HG02870 (cell line): ENCODE results near the gene PHF14.

Experiments used
- ATAC-seq: cut with Tn5 transposase; IDR thresholded peaks from one replicate; pipeline ENCODE4 v1.9.1; 2021; ENCODE audit warnings: mild to moderate bottlenecking, moderate library complexity; ENCODE audit not compliant: unreplicated experiment

PHF14 gene

DNA sequence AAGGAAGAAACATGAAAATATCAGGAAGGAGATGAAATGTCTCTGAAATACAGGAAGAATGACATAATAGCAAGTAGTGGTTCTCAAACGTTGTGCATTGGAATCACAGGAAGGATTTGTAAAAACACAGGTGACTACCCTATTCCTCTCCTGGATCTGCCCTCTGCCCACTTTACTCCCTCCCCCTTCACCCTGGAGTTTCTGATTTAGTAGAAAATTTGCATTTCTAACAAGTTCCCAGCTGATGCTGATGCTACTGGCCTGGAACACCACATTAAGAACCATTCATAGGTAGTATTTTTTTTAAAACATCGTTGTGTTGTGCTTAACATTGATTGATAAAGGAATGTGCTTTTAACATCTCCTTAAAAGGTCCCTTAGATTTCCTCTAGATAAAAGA, 130.9 kb downstream of the PHF14 start:
- ATAC-seq = no peak

DNA sequence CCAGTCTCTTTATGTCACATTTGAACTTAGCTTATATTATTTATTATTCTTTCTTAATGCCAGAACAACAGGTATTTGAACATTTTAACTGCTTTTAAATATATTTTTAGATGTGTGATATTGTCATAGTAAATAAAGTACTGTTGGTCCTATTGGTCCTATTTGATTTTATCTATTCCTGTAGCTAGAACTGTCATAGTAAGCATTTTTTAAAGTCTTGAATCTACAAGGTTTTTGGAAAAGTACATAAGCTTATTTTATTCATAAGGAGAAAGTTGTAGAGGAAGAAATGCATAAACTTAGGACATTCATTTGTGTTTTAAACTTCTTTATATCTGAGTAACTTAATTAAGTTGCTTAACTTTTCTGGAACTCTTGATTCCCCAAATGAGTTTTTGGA, 136.0 kb downstream of the PHF14 start:
- no peak for ATAC-seq

DNA sequence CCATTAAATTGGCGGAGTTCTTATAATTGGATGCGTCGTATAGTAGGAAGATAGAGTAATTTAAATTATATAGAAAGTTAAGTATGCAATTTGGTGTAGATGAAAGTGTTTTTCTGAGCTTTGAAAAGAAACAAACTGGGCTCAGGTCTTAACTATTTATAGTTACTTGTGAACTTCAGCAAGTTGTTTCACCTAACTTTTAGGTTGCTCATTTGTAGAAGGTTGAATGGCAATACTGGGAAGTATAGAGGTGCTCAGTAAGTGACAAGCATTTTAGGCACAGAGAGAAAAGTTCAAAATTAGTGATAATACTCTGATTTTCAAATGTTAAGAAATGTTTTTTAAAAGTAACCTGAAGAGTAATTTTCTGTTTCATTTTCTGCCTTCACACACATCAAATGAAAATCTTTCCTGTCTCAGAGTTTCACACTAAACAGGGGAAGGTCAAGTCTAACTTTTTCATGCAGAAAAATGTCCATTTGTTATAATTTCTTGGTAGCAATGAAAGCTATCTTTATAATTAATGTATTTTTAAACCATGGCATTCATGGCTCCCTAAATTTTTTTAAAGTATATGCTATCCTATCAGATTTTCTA, 146.5 kb downstream of the PHF14 start:
- peak; percentile 57 for ATAC-seq

DNA sequence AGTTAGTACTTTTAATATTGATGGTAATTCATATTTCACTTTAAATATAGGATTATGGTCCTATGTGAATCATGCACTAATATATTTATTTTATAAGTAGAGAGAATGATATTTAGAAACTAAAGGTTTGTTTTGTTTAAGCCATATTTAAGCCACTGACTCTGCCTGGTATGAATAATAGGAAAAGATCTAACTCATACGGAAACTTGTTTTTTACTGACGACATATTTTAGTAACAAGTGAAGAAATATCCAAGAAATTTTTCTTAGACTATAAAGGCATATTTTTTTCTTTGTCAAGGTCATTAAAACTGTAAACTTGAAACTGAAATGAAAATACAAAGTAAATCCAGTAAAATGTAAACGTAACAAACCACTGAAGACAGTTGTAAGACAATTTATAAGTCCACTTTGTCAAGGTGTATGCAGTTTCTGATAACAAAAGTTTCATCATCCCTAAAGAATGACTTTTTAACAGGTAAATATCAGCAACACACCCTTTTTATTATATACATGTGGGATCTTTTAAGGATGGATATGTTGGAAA, 147.1 kb downstream of the PHF14 start:
- peak; percentile 39 for ATAC-seq

GRCh38 chr7:11124856-11125559, 151.3 kb downstream of the PHF14 start:
- ATAC-seq = no peak

DNA sequence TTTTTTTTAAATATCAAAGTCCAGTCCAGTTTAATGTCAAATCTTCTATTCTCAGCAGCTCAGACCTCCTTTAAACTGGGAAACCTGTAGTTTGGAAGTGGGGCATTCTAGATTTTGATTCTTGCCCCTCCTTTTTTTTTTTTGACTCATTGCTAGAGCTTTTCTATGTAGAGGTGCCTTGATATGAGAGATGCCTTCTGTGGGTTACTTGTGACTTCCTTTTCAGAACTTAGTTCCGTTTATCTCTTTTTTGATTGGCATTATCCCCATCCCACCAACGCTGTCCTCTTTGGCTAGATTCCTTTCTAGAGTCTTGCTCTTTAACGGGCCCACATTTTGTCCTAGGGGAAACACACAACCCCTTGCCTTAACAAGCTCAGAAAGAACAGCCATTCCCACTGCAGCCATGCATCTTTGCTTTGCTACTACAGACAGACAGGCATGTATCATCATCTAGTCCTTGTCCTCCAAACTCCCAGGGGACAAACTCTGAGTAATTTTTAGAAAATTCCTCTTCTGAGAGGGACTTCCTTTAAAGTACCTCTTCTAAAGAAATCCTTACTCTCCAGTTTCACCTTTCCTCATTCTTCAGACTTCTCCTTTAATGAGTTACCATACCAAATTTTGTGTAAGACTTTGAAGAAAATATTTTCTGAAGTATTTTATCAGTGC, 153.6 kb downstream of the PHF14 start:
- ATAC-seq = no peak

DNA sequence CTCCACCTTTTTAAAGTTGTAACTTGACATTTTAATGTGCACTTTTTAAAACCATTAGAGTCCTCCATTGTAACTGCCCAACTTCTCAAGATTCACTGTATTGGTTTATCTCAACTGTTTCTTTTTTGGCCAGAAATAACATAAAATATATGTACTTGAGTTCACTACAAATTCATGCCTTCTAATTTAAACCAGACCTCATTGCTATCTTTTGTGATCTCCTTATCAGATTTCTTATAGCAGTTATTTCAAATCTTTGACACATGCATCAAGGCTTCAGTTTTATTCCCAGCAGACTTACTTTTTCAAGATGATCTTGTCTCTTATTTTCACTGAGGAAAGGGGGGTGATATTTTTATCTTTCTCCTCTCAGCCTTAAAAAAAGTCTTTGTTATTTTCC, 154.3 kb downstream of the PHF14 start:
- no peak for ATAC-seq

GRCh38 chr7:11128498-11128897, 154.8 kb downstream of the PHF14 start:
- no peak for ATAC-seq

- ATAC-seq = no peak
Measured at GRCh38 chr7:11130012-11130411, 156.3 kb downstream of the PHF14 start.

DNA sequence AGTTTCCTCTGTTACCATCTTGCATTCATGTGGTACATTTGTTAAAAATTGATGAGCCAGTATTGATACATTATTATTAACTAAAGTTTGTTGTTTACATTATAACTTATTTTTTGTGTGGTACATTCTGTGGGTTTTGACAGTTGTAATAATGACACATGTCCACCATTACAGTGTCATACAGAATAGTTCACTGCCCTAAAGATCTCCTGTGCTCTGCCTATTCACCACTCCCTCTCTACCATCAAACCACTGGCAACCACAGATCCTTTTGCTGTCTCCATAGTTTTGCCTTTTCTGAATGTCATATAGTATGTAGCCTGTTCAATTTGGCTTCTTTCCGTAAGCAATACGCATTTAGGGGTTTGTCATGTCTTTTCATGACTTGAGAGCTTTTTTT, 156.9 kb downstream of the PHF14 start:
- ATAC-seq = no peak

- no peak for ATAC-seq
Measured at GRCh38 chr7:11133436-11133959, 159.8 kb downstream of the PHF14 start.

DNA sequence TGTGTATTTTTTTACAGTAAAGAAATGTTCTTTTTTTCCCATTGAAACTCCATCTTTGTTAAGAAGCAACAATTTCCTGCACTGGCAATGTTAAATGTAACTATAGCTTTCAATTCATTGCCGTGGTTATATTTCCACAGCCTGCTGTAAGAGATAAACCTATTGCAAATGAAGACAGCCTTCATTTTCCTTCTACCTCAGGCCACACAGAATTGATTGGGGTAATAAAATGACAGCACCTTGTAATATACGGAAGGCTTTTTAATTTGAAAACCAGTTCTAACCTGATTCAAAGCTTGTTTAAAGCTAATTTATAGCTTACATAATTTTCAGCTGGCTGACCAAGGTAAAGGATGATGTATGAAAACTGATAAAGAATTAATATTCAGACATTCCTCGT, 161.9 kb downstream of the PHF14 start:
- ATAC-seq = no peak

- ATAC-seq = no peak
Measured at GRCh38 chr7:11141541-11141940, 167.9 kb downstream of the PHF14 start.

DNA sequence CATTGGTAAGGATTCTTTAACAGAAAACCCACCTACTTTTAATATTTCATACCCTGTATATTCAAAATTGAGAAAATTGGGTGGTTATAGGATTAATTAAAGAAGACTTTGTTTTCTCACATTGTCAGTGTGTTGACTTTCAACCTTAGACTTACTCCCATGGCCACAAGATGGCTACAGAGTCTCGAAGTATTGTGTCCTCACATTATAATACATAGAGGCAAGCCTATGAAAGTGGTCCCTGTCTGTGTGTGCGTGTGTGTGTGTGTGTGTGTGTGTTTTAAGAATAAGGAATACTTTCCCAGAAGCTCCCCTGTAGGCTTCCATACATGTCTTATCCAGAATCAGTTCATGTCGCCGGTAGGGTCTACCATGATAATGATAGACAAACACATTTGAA, 180.0 kb downstream of the PHF14 start:
- ATAC-seq = no peak

DNA sequence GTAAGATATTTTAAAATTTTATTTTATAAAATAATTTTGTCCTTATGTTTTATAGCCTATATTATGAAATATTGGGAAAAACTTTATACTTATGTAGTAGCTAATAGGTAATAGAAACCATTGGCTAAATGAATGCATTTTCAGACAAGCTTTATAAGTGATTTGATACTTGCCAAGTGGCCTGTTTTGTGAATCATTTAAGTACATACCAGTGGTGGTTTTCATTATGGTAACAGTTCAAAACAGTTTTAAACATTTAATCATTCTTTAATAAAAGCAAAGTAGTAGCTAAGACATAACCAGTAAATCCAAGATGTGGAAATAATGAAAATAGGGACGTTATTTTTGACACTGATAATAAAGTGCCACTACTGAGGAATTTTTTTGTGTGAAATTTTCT, 182.2 kb downstream of the PHF14 start:
- ATAC-seq = no peak

DNA sequence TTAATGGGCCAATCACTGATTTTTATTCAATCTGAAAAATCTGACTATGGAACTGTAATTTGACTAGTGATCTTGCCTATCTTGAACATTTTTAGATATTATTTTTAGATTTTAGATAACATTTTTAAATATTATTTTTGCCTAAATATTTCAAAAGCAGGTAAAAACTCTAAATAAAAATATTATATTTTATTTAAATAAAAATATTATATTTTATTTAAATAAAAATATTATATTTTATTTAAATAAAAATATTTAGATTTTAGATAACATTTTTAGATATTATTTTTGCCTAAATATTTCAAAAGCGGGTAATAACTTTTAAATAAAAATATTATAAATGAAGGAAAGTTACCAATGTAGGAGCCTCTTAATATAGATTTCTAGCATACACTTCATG, 187.8 kb downstream of the PHF14 start:
- ATAC-seq = no peak

- ATAC-seq = no peak
Measured at GRCh38 chr7:11163220-11163619, 189.5 kb downstream of the PHF14 start.

- ATAC-seq = no peak
Measured at GRCh38 chr7:11166051-11166450, 192.4 kb downstream of the PHF14 start.

- ATAC-seq = no peak
Measured at GRCh38 chr7:11168650-11169170, 195.0 kb downstream of the PHF14 start.

DNA sequence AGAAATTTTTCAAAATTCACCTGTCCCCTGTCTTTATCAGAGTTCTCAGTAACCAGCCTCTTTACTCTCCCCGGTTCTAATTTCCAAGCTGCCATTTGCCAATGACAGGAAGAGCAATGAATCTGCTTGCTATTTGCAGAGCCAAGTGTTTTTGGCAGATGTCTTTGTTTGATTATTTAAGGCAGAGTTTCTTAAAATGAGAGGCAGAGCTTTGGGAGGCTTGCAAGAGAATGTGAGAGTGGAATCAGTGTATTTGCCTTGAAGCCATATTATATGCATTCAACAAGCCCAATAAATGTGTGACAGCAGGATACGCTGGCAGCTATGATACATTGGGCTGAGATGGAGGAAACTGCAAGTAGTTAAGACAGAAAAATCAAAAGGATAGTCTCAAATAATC, 196.5 kb downstream of the PHF14 start:
- ATAC-seq = no peak

DNA sequence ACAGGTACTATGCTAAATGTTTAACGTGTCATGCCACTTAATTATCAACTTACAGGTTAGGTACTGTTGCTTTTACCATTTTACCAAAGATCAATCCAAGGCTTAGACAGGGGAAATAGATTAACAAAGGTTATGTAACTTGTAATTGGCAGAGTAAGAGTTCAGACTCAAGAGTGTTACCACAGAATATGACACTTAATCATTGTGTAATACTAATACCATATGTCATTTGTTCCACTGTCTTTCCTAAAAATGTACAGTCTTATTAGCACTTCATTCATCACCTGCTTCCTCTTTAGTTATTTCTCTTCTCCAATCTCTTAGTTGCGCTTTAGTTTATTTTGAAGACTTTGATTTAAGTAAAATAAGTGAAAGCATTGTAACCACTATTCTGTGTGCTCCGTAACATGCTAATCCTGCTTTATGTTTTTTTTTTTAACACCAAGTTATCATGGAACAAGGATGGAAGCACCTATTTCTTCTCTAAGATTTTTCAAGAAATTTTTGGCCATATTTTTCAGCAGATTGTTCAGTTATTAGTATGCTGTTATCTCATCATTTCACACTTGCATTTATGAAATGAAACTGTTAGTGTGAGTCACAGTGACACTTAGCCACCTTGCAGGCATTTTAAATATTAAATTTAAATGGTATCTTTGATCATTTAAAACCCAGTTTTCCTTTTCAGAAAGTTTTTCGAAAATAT, 197.3 kb downstream of the PHF14 start:
- peak; percentile 38 for ATAC-seq
